ENCODE measurements around the gene PKN2.

PKN2 gene

DNA sequence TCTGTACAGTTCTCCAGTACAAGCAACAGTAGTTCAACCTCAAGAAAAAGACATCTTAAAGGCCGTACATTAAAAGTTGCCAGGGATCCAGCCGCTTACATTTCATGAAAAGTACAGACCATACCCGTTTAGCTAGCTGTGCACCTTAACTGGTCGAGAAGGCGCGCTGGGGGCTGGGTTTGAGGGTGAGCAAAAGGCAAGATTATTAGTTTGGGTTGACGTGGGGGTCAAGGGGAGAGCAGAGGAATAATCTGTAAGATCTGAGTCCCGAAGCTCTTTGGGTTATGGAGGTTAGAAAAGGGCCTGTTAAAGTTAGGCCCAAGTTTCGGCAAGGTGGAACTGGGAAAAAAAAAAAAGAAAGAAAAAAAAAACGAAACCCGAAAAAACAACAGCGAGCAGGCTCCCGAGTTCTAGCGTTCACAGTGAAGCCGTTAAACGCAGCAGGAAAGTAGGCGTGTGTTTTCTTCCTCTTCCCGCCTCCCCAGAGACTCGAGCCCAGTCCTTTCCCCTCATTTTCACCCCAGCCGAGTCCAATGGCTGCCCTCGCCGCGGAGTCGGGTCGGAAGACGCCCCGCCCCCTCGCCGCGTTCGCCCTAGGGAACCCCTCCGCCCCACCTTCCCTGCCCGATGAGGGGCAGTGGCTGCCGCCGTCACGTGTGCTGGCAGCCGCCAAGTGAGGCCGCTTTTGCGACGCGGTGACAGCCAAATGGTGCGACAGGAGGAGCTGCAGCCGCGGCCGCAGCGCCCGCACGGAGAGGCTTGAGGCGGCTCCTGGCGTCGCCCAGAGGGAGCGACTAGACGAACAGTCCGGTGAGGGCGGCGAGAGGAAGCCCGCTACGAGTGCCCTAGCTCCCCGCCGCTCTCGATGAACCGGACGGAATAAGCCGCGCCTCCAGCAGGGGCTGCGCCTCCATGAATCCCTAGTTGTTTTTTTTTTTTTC, at the start of gene PKN2:
Gene PKN2 (plus strand): TSS at position 733 of the 941 bp plus-strand sequence. CDS start 308 bp downstream, outside the sequence.
- DNase-seq (ENCODE audit: low spot score), result peak; percentile 96

DNA sequence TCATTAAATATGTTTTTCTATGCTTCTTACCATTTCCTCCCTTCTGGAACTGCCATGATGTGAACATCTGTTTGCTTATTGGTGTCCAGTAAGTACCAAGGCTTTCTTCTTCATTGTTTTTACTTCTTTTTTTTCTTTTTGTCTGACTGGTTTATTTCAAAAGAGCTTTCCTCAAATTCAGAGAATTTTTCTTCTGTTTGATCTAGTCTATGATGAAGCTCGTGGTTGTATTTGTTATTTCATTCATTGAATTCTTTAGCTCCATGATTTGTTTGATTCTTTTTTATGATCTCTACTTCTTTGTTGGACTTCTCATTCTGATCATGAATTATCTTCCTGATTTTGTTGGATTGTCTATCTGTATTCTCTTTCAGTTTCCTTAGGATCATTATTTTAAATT, 49.5 kb upstream of the PKN2 start:
- DNase-seq (ENCODE audit: low spot score), result no peak

DNA sequence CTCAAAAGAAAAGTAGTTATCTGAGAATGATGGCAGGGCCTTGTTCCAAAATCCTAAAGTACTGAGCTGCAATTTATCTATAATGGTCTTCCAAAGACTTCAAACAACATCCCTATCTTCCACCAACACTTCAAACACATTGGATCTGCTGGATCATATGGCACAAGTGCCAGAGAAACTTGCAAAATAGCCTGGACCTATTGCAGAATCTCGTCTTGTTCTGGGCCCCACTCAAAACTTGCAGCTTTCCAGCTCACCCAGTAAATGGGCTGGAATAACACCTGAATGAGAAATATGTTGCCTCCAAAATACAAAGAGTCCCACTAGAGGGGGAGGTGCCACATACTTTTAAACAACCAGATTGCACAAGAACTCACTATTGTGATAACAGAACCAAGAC, 44.0 kb upstream of the PKN2 start:
- no peak for DNase-seq (ENCODE audit: low spot score)

- DNase-seq (ENCODE audit: low spot score), result no peak
These were observed 38.2 kb upstream of the PKN2 start for GRCh38 chr1:88645886-88646285.

DNA sequence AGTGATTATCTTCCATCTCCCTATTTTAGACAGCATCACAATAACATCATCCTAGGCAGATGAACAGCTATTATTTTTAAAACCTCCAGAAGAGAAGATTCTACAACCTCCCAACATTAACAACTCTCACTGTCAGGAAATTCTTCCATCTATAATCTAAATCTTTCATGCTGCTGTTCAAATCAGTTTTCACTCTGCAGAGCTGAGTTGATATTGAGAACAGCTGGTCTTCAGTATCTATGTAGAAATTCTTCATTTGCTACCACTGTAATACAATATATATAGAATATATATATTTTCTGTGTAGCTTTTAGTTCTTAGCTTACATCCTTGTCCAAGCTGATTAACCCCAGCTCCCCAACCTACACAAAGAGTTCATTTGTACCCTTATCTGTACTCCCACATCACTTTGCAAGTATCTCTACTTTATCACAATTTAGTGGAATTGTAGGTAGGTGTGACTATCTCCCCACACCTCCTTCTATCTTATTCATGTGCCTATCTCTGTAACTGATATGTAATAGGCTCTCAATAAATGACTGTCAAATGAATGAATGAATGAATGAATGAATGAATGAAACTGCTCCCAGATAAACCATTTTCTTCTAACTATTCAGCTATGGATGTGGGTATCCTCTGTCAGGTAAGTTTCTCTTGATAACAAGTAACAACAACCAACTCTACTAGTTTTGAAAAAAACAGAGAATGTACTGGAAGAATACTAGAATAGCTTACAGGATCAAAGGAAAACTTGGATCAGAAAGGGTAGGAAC, 37.4 kb upstream of the PKN2 start:
- DNase-seq (ENCODE audit: low spot score), result no peak

GRCh38 chr1:88647249-88647645, 36.8 kb upstream of the PKN2 start:
- no peak for DNase-seq (ENCODE audit: low spot score)

DNA sequence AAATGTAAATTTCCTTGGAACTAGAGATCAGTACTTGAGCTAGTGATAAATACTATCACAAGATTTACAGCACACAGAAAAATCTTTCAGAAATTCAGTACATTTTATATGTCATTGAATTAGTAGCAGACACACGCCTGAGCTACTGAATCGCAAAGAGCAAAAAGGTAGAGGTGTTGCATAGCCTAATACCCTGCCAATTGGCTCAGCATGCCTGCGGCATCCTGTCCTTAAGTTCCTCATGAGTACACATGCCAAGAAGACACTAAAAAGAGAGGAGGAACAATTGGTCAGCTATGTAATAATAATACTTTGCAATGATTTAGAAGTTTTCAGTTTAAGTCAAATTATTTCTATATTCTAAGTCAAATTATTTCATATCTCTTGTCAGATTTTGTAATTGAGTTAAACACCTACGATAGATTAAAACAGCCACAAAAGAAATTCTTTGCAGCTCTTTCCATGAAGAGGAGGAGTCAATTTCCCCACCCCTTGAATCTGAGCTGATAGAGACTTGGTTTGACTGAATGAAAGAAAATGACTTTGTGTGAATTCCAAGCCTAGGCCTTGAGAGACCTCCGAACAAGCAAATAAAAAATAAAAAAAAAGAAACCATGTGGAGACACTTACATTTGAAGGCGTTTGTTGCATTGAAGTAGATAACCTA, 36.2 kb upstream of the PKN2 start:
- DNase-seq (ENCODE audit: low spot score), result no peak

DNA sequence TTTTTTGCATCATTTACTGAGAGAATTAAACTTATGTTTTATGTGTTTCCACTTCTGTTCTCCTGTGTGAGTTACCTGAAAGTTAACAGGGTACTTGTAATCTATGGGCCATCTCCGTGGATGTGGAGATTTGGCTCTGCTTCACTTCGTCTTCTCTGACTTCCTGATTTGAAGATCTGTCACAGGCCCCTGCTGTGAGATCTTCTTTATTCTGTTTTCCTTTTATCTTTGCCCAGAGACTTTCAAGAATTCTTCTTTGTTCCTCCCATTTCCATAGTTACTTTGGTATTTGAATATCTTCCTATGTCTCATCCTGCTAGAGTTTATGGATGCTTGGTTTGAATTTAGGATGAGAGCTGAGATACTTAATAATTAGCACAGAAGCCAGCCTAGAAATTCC, 35.4 kb upstream of the PKN2 start:
- DNase-seq (ENCODE audit: low spot score), result no peak

DNA sequence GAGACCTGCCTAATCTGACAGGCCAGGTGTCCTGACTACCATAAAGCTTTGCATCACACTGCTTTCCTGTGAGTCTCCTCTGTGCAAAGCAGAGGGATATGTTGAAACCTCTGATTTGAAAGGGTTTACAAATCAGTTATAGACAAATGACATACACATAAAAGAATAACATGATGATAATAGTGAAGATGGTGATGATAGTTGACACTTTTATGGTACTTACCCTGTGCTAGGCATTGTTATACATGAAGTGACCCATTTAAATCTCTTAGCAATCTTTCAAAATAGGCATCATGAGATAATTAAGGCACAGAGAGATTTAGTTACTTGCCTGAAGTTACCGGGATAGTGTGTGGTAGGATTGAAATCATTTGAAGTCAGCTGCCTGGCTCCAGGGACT, 34.1 kb upstream of the PKN2 start:
- no peak for DNase-seq (ENCODE audit: low spot score)

DNA sequence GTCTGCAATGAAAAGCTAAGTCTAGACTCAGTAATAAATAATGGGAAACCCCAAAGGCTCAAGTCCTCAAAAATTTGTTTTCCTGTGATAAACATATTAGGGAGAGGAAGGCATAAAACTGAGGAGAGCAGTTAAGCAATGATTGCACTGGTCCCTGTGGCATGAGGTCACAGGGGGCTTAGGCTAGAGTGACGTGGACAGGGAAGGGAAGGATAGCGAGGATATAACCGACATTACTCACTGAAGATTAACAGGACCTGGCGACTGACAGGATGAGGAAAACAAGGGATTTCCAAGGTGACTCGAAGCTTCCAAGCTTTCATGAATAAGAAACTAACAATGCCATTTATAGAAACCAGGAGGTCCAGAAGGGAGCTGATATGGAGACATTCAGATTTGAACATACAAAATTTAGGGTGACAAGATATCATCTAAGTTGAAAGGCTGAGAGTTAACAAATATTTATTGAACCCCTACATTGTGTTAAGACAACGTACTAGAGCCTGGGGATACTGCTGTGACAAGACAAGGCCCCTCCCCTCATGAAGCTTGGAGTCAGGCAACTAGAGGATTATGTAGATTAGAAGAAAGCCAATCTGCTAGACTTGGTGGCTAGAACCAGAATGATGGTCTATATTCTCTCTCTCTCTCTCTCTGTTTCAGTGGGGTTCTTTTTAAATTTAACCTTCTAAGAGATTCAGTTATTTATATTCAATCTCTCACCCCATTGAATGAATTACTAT, 33.2 kb upstream of the PKN2 start:
- peak; percentile 38 for DNase-seq (ENCODE audit: low spot score)

GRCh38 chr1:88655140-88655539, 28.9 kb upstream of the PKN2 start:
- DNase-seq (ENCODE audit: low spot score), result no peak

- peak; percentile 18 for DNase-seq (ENCODE audit: low spot score)
These were observed 28.3 kb upstream of the PKN2 start for GRCh38 chr1:88655685-88656299.

DNA sequence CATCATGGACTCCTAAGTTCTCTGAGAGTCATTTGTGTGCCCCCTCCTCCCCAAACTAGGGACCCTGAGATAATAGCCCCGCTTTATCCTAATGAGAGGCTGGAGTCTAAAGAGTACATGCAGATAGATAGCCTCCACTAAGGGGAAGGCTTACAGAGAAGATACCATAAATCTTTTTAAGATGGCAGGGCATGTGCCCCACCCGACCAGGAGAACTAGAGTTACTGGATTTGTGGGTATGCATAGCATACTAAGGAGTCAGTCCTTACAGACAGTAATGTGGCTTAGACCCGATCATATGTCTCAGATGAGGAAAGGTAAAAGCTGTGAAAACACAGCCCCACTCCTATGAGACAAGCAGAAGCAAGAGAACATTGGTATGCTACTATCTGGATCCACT, 25.7 kb upstream of the PKN2 start:
- no peak for DNase-seq (ENCODE audit: low spot score)

GRCh38 chr1:88659552-88659951, 24.5 kb upstream of the PKN2 start:
- no peak for DNase-seq (ENCODE audit: low spot score)

DNA sequence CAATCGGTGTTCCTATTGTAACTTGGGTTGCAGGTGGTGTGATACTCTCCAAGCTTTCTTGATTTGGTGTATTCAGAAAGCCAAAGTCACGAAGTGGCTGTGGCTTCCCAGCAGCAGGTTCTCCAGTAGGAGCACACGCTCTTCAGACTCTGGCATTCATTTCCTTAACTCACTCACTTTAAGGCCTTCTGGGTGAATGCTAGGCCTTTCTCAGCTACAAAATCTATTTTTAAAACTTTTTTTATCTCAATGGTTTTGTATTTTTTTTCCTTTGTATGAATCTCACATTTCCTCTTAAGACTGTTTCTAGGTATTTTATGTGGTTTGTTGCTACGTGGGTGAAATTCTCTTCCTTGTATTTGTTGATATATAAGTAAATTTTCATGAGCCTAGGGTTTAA, 22.9 kb upstream of the PKN2 start:
- no peak for DNase-seq (ENCODE audit: low spot score)

GRCh38 chr1:88661951-88662699, 21.9 kb upstream of the PKN2 start:
- no peak for DNase-seq (ENCODE audit: low spot score)

- no peak for DNase-seq (ENCODE audit: low spot score)
These were observed 21.4 kb upstream of the PKN2 start for GRCh38 chr1:88662723-88663122.

DNA sequence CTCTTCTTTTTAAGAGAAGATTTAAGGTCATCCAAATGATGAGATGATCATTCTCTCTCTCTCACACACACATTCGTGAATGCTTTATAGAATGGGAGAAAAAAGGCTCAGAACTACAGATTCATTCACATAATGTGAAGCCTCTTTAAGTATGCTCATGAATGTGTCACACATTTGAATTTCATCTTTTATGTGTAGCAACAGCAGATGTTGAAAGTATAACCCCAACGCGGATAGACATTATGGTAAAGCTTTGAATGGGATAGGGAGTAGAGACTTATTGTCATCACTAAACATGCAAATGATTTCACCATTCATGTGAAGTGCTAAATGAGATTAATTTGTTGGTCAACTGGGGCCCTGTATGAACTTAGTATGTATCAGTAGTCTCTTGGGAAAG, 15.7 kb upstream of the PKN2 start:
- DNase-seq (ENCODE audit: low spot score), result no peak

GRCh38 chr1:88670462-88670861, 13.6 kb upstream of the PKN2 start:
- no peak for DNase-seq (ENCODE audit: low spot score)

DNA sequence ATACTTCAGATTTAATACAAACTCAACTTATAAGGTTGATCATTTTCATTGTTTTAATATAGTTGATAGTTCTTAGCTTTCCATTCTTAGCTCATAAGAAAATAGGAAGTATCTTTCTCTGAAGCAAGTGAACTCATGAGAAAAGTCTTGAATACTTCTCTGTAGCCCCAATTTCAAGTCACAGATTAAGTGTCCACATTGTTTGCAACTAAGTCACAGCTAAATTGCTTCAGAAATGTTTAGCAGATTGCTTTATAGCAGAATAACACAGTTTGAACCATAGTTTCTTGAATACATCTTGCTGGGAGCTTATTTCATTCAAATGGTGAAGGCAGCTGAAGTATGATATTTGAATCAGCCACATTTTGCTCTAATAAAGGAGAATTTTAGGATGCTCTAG, 10.6 kb upstream of the PKN2 start:
- DNase-seq (ENCODE audit: low spot score), result no peak

GRCh38 chr1:88678405-88678804, 5.7 kb upstream of the PKN2 start:
- DNase-seq (ENCODE audit: low spot score), result no peak
